ENCODE data around the gene PKIB.

GRCh38 chr6:122747573-122747972, 137.4 kb downstream of the PKIB start:
- no peak for TF ChIP-seq FOS (IDR thresholded peaks at IDR 0.05; ENCODE audit: low read depth, low read length)
- TF ChIP-seq CTCF (conservative IDR thresholded peaks at IDR 0.05; ENCODE audit: low read depth, low read length), result no peak
- no peak for TF ChIP-seq POLR2A (IDR thresholded peaks at IDR 0.05; ENCODE audit: low read depth, low read length)
- TF ChIP-seq RFX5 (IDR thresholded peaks at IDR 0.05; ENCODE audit: low read depth, low read length), result no peak
- no peak for TF ChIP-seq USF2 (IDR thresholded peaks at IDR 0.05; ENCODE audit: low read depth, low read length)
- no peak for TF ChIP-seq RAD21 (IDR thresholded peaks at IDR 0.05; ENCODE audit: low read length)
- TF ChIP-seq RCOR1 (IDR thresholded peaks at IDR 0.05; ENCODE audit: insufficient replicate concordance, low read length), result no peak
- no peak for TF ChIP-seq MXI1 (IDR thresholded peaks at IDR 0.05; ENCODE audit: borderline replicate concordance, low read depth, low read length)

Measured in IMR-90 (cell line).